Cardiac muscle cell (in vitro differentiated cells and primary cell): ENCODE data around the gene TKT. TPM values are rescaled to one million over a fixed set of nuclear protein-coding genes. Genes with fewer than 3 reads are reported as not detected.

ENCODE experiments used
- DNase-seq, 2 donors: peaks; one replicate each; pipeline versions ENCODE4 v3.0.0 to v3.0.0-alpha.2; 2010 to 2017; ENCODE audit warnings: low read depth in 1 of 2, low spot score in 1 of 2
- H3K27ac ChIP-seq: fragments of 200-600 bp; sonication (generic); 2 replicates; pipeline ENCODE4 v1.5.1; 2016
- H3K27me3 ChIP-seq: fragments of 200-600 bp; sonication (generic); 2 replicates; pipeline ENCODE4 v1.6.0; 2016; ENCODE audit warnings: control low read depth
- H3K36me3 ChIP-seq: fragments of 200-600 bp; sonication (generic); 2 replicates; pipeline ENCODE4 v1.5.1; 2016; ENCODE audit warnings: control low read depth
- H3K4me1 ChIP-seq: fragments of 200-600 bp; sonication (generic); 2 replicates; pipeline ENCODE4 v1.8.1; 2017; ENCODE audit warnings: low read depth, mild to moderate bottlenecking, mixed run types
- H3K4me3 ChIP-seq: fragments of 200-600 bp; sonication (generic); 2 replicates; pipeline ENCODE4 v1.5.1; 2016; ENCODE audit warnings: mild to moderate bottlenecking
- H3K9me3 ChIP-seq: fragments of 200-600 bp; sonication (generic); 2 replicates; pipeline ENCODE4 v1.5.1; 2017; ENCODE audit warnings: low read depth, mild to moderate bottlenecking, control low read depth
- polyA plus RNA-seq: library from polyadenylated mRNA; unstranded; fragments of >200 nt; fragmentation: Nextera tagmentation; extraction: Ambion mirVana; gene quantifications from 2 replicates; pipeline ENCODE4 v1.2.1, GENCODE V29; 2016
- total RNA-seq: library from RNA; depleted of rRNA; stranded (reverse); fragments of >200 nt; gene quantifications from 2 replicates; pipeline ENCODE4 v1.2.3, GENCODE V29; 2016
- TF ChIP-seq, protein P1 (sequence below): IDR thresholded peaks from 2 replicates; pipeline ENCODE4 v1.5.1; 2012; ENCODE audit warnings: low read depth, mild to moderate bottlenecking, low read length

TKT gene
- total and polyA plus RNA-seq, 2 experiments from 2014 or later: 70.9 to 119 TPM

DNA sequence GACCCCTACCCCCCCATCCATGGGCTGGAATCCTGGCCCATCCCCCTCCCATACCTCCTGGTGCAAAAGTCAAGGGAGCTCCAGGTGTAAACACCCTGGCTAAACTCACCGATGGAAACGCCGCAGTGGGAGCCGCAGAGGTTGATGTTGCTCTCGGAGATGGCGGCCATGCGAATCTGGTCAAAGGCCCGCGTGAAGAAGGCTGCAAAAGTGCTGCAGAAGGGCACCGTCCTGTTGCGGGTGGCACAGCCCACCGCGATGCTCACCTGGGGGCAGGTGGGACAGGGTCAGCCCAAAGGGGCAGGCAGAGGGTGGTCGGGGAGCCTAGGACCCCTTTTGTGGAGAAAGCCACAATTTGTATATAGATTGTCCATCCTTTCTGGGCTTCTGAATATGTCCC lies 26.7 kb downstream of the TKT start:
- no peak overlapping the region for H3K27ac ChIP-seq
- TF ChIP-seq, protein P1, sequence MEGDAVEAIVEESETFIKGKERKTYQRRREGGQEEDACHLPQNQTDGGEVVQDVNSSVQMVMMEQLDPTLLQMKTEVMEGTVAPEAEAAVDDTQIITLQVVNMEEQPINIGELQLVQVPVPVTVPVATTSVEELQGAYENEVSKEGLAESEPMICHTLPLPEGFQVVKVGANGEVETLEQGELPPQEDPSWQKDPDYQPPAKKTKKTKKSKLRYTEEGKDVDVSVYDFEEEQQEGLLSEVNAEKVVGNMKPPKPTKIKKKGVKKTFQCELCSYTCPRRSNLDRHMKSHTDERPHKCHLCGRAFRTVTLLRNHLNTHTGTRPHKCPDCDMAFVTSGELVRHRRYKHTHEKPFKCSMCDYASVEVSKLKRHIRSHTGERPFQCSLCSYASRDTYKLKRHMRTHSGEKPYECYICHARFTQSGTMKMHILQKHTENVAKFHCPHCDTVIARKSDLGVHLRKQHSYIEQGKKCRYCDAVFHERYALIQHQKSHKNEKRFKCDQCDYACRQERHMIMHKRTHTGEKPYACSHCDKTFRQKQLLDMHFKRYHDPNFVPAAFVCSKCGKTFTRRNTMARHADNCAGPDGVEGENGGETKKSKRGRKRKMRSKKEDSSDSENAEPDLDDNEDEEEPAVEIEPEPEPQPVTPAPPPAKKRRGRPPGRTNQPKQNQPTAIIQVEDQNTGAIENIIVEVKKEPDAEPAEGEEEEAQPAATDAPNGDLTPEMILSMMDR: no peak
- peaks cover 74% of the 10 kb centered on the region for H3K36me3 ChIP-seq
- H3K9me3 ChIP-seq: no peaks in the 10 kb centered on the region
- no peaks in the 10 kb centered on the region for H3K4me1 ChIP-seq
- no peaks in the 10 kb centered on the region for H3K27me3 ChIP-seq
- H3K4me3 ChIP-seq: no peak overlapping the region
- DNase-seq: no peak

DNA sequence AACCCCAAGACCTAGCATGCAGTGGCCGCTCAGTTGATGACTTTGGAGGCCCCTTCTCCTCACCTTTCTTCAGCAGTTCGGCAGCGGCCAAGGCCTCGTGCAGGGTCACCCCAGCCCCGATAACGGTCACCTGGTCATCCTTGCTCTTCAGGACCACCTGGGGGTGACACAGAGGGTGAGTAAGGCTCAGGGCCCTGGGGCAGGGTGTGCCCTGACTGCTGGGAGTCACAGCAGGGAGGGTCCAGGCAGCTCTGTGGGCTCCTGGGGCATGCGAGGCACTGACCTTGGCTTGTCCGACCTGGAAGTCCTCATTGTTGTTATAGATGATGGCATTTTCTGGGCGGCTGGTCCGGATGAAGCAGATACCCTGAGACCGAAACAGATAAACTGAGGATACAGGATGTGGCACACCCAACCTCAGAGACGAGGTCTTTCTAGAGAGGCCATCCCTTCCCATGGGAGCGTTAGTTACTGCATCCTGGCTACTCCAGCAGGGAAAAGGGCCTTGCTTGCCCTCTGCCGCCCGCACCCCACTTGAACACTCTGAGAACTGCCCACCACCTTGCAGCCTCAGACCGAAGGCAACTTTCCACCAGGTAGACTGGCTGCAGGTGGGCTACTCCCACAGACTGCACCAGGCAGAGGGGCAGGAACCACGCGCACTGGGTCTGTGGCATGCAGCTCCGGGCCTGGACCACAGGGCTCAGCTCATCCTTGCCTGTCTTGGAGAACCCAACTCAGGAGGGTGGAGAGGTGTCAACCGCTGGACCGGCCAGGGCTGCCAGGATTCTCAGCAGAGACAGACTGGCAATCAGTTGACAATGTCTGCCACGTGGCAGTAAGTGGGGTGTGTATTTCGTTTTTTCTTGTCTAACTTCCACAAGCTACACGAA lies 27.6 kb downstream of the TKT start:
- Histone ChIP-seq H3K4me3 (no peak overlapping the region), H3K4me1 (no peaks in the 10 kb centered on the region), H3K36me3 (peaks cover 68% of the 10 kb centered on the region), H3K27ac (no peak overlapping the region), H3K27me3 (no peaks in the 10 kb centered on the region), H3K9me3 (no peaks in the 10 kb centered on the region)
- TF ChIP-seq, protein P1: no peak
- DNase-seq: no peak

DNA sequence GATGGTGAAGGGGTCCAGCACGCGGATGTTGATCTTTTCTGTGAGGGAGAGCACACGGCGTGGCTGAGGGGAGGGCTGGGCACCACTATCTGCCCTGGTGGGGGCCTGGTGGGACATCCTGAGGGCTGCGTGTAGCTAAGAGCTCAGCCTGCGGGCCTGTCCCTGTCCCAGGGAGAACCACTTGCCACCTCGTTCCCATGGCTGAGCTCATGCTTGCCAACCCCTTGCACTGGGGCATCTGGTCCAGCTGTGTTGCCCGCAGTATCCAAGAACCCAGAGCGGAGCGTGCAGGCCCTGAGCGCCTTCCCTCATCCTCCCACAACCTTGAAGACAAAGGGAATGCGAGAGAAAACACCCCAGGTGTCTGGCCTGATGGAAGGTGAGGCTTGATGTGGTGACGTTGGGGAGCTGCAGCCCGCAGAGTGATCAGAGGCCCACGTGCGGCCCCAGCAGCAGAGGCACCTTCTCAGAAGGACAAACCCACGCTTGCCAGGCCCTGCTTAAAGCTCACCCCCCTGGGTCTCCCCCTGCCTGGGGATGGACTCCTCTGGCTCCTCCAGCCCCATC lies 28.9 kb downstream of the TKT start:
- H3K27me3 ChIP-seq: no peaks in the 10 kb centered on the region
- no peaks in the 10 kb centered on the region for H3K9me3 ChIP-seq
- no peak for DNase-seq
- H3K4me1 ChIP-seq: no peaks in the 10 kb centered on the region
- H3K36me3 ChIP-seq: peaks cover 58% of the 10 kb centered on the region
- no peak overlapping the region for H3K4me3 ChIP-seq
- TF ChIP-seq, protein P1: no peak
- H3K27ac ChIP-seq: no peak overlapping the region

DNA sequence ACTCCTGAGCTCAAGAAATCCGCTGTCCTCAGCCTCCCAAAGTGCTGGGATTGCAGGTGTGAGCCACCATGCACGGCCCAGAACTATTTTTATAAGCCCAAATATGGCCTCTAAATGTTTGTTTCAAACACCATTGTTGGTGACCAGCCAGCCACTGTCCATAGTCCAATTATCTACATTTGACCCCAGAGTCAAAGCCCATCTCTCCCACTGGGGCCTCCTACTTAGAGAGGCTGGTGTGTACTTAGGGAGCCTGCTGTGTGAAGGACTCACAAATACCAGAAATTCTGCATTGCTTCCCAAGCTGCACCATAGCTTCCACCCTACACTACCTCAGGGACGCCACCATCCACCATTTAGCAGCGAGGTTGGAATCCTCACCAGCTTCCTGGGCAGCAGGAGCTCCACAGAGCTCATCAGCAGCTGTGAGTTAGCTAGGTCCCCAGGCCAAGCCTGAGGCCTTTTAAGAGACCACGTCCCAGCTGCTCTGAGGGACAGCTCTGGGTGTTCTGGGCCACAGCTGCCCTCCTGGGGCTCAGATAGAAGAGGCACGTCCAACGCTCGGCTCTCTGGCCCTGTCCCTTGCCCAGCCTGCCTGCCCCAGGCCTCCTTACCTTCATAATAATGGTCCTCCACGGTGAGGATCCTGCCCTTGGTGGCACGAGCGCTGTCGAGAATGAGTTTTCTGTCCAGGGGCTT lies 29.5 kb downstream of the TKT start:
- peaks cover 55% of the 10 kb centered on the region for H3K36me3 ChIP-seq
- H3K9me3 ChIP-seq: no peaks in the 10 kb centered on the region
- no peak overlapping the region for H3K4me3 ChIP-seq
- no peaks in the 10 kb centered on the region for H3K4me1 ChIP-seq
- TF ChIP-seq, protein P1: no peak
- H3K27ac ChIP-seq: no peak overlapping the region
- H3K27me3 ChIP-seq: no peaks in the 10 kb centered on the region
- DNase-seq: no peak

DNA sequence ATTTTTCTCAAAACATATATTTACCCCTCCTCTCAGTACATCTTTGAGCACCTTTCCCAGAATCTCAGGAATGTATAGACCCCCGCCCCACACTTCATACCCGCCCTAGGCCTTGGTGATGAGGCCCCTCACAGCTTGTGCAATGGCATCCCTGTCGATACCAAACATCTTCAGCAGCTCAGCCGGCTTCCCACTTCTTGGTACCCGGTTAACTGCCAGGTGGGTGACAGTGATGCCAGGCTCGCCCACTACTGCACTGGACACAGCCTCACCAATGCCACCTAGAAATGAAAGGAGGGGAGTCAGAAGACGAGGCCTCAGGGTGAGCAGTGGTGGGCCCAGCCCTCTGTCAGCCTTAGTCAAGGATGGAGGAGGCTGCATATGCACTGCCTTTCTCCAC lies 30.2 kb downstream of the TKT start:
- TF ChIP-seq, protein P1: no peak
- peaks cover 55% of the 10 kb centered on the region for H3K36me3 ChIP-seq

More for the DNA sequence above, 30.2 kb downstream of the TKT start:
- Histone ChIP-seq H3K27me3 (no peaks in the 10 kb centered on the region), H3K27ac (no peak overlapping the region), H3K9me3 (no peaks in the 10 kb centered on the region), H3K4me3 (no peak overlapping the region), H3K4me1 (no peaks in the 10 kb centered on the region)
- DNase-seq: no peak
